Measurements from ENCODE around the gene ZMYM2. TPM values are rescaled to one million over a fixed set of nuclear protein-coding genes. Genes with fewer than 3 reads are reported as not detected.

The ZMYM2 gene
- total and polyA plus RNA-seq, 2 donors (not counting 3 experiments of a cell fraction or from before 2014, with no cell fraction given) = 14.7 to 75.3 TPM

DNA sequence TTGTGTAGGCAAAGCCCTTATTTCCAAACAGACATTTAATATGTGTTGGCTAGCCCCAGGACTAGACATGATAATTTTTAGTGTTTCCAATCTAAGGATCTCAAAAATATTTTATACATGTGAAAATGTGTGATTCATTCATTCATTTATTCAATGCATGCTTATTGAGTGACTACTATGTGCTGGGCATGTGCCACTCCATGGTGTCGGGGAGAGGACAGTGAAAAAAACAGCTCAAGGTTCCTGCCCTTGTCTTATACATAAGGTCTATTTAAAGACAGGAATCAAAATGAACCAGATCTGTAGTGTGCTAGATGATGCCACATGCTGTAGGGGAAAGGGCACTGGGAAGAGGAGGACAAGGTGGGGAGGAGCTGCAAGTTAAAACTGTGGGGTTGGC is 165.8 kb downstream of the ZMYM2 start:
- BruUV-seq (replicated peaks) = no TSS peak
- H3K9me1 ChIP-seq (replicated peaks; ENCODE audit: control insufficient read depth, extremely low read depth, insufficient read depth, low read length) = no peaks in the 10 kb centered on the region
- no peak overlapping the region for H3K4me2 ChIP-seq (ENCODE audit: insufficient read depth, low read length)
- no peaks in the 10 kb centered on the region for H3K36me3 ChIP-seq (ENCODE audit: control insufficient read depth in 2 of 2, extremely low read depth in 1 of 2, insufficient read depth in 2 of 2, low read length in 2 of 2)
- no peak overlapping the region for H2AFZ ChIP-seq (ENCODE audit: low read depth, low read length)
- ChIA-PET CTCF (interaction anchor here (1.0 kb wide), 1 partner anchor 73 kb away, joined by 3 read pairs; no protein-coding TSS in a partner anchor), POLR2A (no interaction called here)
- intact Hi-C loops (cut with micrococcal nuclease) = no loop called here
- no peak for FAIRE-seq
- H4K20me1 ChIP-seq (replicated peaks; ENCODE audit: control insufficient read depth, extremely low read depth, insufficient read depth, low read length) = no peaks in the 10 kb centered on the region
- no peak overlapping the region for H3K9ac ChIP-seq (replicated peaks; ENCODE audit: extremely low read depth, insufficient read depth, low read length)
- dilution Hi-C loops (cut with MboI; ENCODE audit: extremely low pct_ligation_motif_present, low sequenced_read_pairs) = no loop called here
- TF ChIP-seq POLR2AphosphoS5 (IDR thresholded peaks at IDR 0.05; ENCODE audit: insufficient read depth, low read depth, low read length) (no peak), JUN (IDR thresholded peaks at IDR 0.05; ENCODE audit: borderline replicate concordance, insufficient read depth, insufficient read length, low read depth) (no peak), EZH2 (IDR thresholded peaks at IDR 0.05; ENCODE audit: borderline replicate concordance, low read depth, low read length, severe bottlenecking) (no peak), FOS (IDR thresholded peaks at IDR 0.05; ENCODE audit: borderline replicate concordance, insufficient read depth, low read length) (no peak), MYC (IDR thresholded peaks at IDR 0.05; ENCODE audit: low read depth, low read length) (no peak), POLR2A (IDR thresholded peaks at IDR 0.05; ENCODE audit: low read depth, low read length) (no peak), GATA2 (IDR thresholded peaks at IDR 0.05; ENCODE audit: insufficient read depth, insufficient read length, low read depth, low read length) (no peak), MAX (IDR thresholded peaks at IDR 0.05; ENCODE audit: insufficient read depth, insufficient read length) (no peak)
- TF ChIP-seq, protein P1, sequence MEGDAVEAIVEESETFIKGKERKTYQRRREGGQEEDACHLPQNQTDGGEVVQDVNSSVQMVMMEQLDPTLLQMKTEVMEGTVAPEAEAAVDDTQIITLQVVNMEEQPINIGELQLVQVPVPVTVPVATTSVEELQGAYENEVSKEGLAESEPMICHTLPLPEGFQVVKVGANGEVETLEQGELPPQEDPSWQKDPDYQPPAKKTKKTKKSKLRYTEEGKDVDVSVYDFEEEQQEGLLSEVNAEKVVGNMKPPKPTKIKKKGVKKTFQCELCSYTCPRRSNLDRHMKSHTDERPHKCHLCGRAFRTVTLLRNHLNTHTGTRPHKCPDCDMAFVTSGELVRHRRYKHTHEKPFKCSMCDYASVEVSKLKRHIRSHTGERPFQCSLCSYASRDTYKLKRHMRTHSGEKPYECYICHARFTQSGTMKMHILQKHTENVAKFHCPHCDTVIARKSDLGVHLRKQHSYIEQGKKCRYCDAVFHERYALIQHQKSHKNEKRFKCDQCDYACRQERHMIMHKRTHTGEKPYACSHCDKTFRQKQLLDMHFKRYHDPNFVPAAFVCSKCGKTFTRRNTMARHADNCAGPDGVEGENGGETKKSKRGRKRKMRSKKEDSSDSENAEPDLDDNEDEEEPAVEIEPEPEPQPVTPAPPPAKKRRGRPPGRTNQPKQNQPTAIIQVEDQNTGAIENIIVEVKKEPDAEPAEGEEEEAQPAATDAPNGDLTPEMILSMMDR (IDR thresholded peaks at IDR 0.05; ENCODE audit: extremely low read depth in 1 of 2, insufficient read depth in 1 of 2, low read depth in 1 of 2, low read length in 2 of 2) = no peak
- DNase-seq (ENCODE audit: low read depth, low spot score) = no peak
- H3K27ac ChIP-seq (ENCODE audit: insufficient read depth, low read depth, low read length) = no peak overlapping the region
- peaks cover 4% of the 10 kb centered on the region for H3K4me1 ChIP-seq (ENCODE audit: control insufficient read depth, extremely low read depth, insufficient read depth, low read length)
- H3K79me2 ChIP-seq (ENCODE audit: control insufficient read depth, insufficient read depth, low read length) = no peaks in the 10 kb centered on the region
- no peak overlapping the region for H3K4me3 ChIP-seq (replicated peaks in 1 of 3; ENCODE audit: insufficient read depth in 1 of 3, low read depth in 1 of 3, low read length in 3 of 3)
- no peaks in the 10 kb centered on the region for H3K9me3 ChIP-seq (replicated peaks; ENCODE audit: control insufficient read depth, insufficient read depth, low read length)
- H3K27me3 ChIP-seq (ENCODE audit: control insufficient read depth in 2 of 2, insufficient read depth in 2 of 2, low read length in 2 of 2) = peaks cover 10 to 23% of the 10 kb centered on the region in 2 experiments
